ENCODE data around the gene HOXB7. TPM values are rescaled to one million over a fixed set of nuclear protein-coding genes. Genes with fewer than 3 reads are reported as not detected.

Gene HOXB7
- total RNA-seq, 1 experiment from 2014 or later, result 28.2 TPM

- Histone ChIP-seq H3K4me2 (no peak overlapping the region), H3K27me3 (ENCODE audit: insufficient read depth, low read depth) (no peaks in the 10 kb centered on the region), H3K9me3 (ENCODE audit: insufficient read depth, low read depth) (no peaks in the 10 kb centered on the region), H3K9me2 (ENCODE audit: insufficient read depth) (no peaks in the 10 kb centered on the region), H3K27ac (no peak overlapping the region), H3K79me2 (ENCODE audit: low read depth) (peaks cover 79% of the 10 kb centered on the region), H3K36me3 (ENCODE audit: low read depth) (0 out of 2 replicates have a peak, but pooled peaks cover under 1% of the 10 kb centered on the region), H3F3A (ENCODE audit: insufficient read depth, low read depth) (peaks cover 22% of the 10 kb centered on the region; the same call in 1 of the 2 replicates), H2AFZ (no peak overlapping the region), H3K4me3 (no peak overlapping the region), H3K4me1 (replicated peaks; ENCODE audit: insufficient read depth) (peaks cover 15% of the 10 kb centered on the region), H4K20me1 (ENCODE audit: insufficient read depth) (peaks cover 41% of the 10 kb centered on the region)
- ChIA-PET POLR2A (ENCODE audit: unreplicated experiment) (no interaction called here), CTCF (interaction anchor here (0.7 kb wide), 1 partner anchor 113 kb away, joined by 4 read pairs; no protein-coding TSS in a partner anchor)
- TF ChIP-seq, protein P1, sequence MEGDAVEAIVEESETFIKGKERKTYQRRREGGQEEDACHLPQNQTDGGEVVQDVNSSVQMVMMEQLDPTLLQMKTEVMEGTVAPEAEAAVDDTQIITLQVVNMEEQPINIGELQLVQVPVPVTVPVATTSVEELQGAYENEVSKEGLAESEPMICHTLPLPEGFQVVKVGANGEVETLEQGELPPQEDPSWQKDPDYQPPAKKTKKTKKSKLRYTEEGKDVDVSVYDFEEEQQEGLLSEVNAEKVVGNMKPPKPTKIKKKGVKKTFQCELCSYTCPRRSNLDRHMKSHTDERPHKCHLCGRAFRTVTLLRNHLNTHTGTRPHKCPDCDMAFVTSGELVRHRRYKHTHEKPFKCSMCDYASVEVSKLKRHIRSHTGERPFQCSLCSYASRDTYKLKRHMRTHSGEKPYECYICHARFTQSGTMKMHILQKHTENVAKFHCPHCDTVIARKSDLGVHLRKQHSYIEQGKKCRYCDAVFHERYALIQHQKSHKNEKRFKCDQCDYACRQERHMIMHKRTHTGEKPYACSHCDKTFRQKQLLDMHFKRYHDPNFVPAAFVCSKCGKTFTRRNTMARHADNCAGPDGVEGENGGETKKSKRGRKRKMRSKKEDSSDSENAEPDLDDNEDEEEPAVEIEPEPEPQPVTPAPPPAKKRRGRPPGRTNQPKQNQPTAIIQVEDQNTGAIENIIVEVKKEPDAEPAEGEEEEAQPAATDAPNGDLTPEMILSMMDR (conservative IDR thresholded peaks at IDR 0.05), result no peak
- TF ChIP-seq EZH2 (IDR thresholded peaks at IDR 0.05; ENCODE audit: low read depth), result no peak
- intact Hi-C loops (cut with micrococcal nuclease; ENCODE audit: unreplicated experiment), result no loop called here
- DNase-seq, result no peak
- no TSS peak for BruUV-seq (replicated peaks)
Measured at GRCh38 chr17:48600244-48601098, 10.3 kb downstream of the HOXB7 start.

- POLR2A ChIA-PET (ENCODE audit: unreplicated experiment), result no interaction called here
Measured at GRCh38 chr17:48599354-48599753, 11.5 kb downstream of the HOXB7 start.

DNA sequence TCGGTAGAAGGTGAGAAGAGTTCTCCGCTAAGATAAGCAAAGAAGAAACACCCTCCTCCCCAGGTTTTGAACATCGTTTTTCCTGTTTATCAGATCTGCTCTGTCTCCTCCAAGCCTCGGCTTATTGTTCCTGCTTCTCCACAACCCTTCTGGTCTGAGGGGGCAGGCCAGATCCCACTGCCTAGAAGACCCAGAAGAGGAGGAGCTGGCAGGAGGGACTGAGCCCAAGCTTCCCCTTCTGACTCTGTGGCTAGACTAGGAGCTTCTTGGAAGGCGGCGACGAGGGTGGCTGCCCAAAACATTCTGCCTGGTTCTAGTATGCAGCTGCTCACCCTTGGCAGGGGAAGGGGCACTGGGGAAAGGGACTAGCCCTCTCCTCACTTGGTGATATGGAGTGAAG lies 12.1 kb downstream of the HOXB7 start:
- Histone ChIP-seq H3K9me2 (ENCODE audit: insufficient read depth) (no peaks in the 10 kb centered on the region), H3K36me3 (ENCODE audit: low read depth) (0 out of 2 replicates have a peak, but pooled peaks cover 7% of the 10 kb centered on the region), H3K27me3 (ENCODE audit: insufficient read depth, low read depth) (no peaks in the 10 kb centered on the region), H3F3A (ENCODE audit: insufficient read depth, low read depth) (peaks cover 7% of the 10 kb centered on the region; the same call in 1 of the 2 replicates), H3K9me3 (ENCODE audit: insufficient read depth, low read depth) (no peaks in the 10 kb centered on the region), H4K20me1 (ENCODE audit: insufficient read depth) (peaks cover 41% of the 10 kb centered on the region), H3K27ac (no peak overlapping the region), H3K79me2 (ENCODE audit: low read depth) (peaks cover 71% of the 10 kb centered on the region), H3K4me2 (no peak overlapping the region), H3K4me3 (no peak overlapping the region), H3K4me1 (replicated peaks; ENCODE audit: insufficient read depth) (peaks cover 10% of the 10 kb centered on the region), H2AFZ (no peak overlapping the region)
- BruUV-seq (replicated peaks), result no TSS peak
- no peak for DNase-seq
- TF ChIP-seq, protein P1 (conservative IDR thresholded peaks at IDR 0.05), result no peak
- TF ChIP-seq EZH2 (IDR thresholded peaks at IDR 0.05; ENCODE audit: low read depth), result no peak
- POLR2A ChIA-PET (ENCODE audit: unreplicated experiment), result no interaction called here
- intact Hi-C loops (cut with micrococcal nuclease; ENCODE audit: unreplicated experiment), result no loop called here
- CTCF ChIA-PET, result no interaction called here

More at GRCh38 chr17:48599354-48599753, 11.5 kb downstream of the HOXB7 start:
- no peaks in the 10 kb centered on the region for H3K27me3 ChIP-seq (ENCODE audit: insufficient read depth, low read depth)
- TF ChIP-seq, protein P1 (conservative IDR thresholded peaks at IDR 0.05), result no peak
- TF ChIP-seq EZH2 (IDR thresholded peaks at IDR 0.05; ENCODE audit: low read depth), result no peak
- H3K79me2 ChIP-seq (ENCODE audit: low read depth), result peaks cover 77% of the 10 kb centered on the region
- intact Hi-C loops (cut with micrococcal nuclease; ENCODE audit: unreplicated experiment), result no loop called here
- CTCF ChIA-PET, result no interaction called here
- H3K4me2 ChIP-seq, result no peak overlapping the region
- no peak overlapping the region for H2AFZ ChIP-seq
- peaks cover 41% of the 10 kb centered on the region for H4K20me1 ChIP-seq (ENCODE audit: insufficient read depth)
- no peak for DNase-seq
- H3K9me3 ChIP-seq (ENCODE audit: insufficient read depth, low read depth), result no peaks in the 10 kb centered on the region
- peaks cover 14% of the 10 kb centered on the region; the same call in 1 of the 2 replicates for H3F3A ChIP-seq (ENCODE audit: insufficient read depth, low read depth)
- no peaks in the 10 kb centered on the region for H3K9me2 ChIP-seq (ENCODE audit: insufficient read depth)
- BruUV-seq (replicated peaks), result no TSS peak
- no peak overlapping the region for H3K4me3 ChIP-seq
- peaks cover 10% of the 10 kb centered on the region for H3K4me1 ChIP-seq (replicated peaks; ENCODE audit: insufficient read depth)
- H3K36me3 ChIP-seq (ENCODE audit: low read depth), result 0 out of 2 replicates have a peak, but pooled peaks cover 7% of the 10 kb centered on the region
- no peak overlapping the region for H3K27ac ChIP-seq
